Measurements from ENCODE around the gene HSPA1B.

HSPA1B gene
- long read RNA-seq, transcript HSPA1B-201 (1 exons, 2,521 nt) = major isoform, 14 of 15 reads
- long read RNA-seq, partial matches to known transcripts = 0 of 15 reads
- long read RNA-seq, other reads (novel, unspliced or antisense) = 1 of 15 reads

DNA sequence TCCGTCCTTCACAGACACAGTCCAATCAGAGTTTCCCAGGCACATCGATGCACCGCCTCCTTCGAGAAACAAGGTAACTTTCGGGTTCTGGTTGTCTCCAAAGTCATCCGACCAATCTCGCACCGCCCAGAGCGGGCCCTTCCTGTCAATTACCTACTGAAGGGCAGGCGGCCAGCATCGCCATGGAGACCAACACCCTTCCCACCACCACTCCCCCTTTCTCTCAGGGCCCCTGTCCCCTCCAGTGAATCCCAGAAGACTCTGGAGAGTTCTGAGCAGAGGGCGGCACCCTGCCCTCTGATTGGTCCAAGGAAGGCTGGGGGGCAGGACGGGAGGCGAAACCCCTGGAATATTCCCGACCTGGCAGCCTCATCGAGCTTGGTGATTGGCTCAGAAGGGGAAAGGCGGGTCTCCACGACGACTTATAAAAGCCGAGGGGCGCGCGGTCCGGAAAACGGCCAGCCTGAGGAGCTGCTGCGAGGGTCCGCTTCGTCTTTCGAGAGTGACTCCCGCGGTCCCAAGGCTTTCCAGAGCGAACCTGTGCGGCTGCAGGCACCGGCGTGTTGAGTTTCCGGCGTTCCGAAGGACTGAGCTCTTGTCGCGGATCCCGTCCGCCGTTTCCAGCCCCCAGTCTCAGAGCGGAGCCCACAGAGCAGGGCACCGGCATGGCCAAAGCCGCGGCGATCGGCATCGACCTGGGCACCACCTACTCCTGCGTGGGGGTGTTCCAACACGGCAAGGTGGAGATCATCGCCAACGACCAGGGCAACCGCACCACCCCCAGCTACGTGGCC lies at the start of gene HSPA1B:
Gene HSPA1B (plus strand): TSS at position 453 of the 794 bp plus-strand sequence. CDS start 213 bp downstream, at position 666.
- no peak for TF ChIP-seq SPI1 (IDR thresholded peaks at IDR 0.05; ENCODE audit: borderline replicate concordance, low read depth)
- TF ChIP-seq, protein P1, sequence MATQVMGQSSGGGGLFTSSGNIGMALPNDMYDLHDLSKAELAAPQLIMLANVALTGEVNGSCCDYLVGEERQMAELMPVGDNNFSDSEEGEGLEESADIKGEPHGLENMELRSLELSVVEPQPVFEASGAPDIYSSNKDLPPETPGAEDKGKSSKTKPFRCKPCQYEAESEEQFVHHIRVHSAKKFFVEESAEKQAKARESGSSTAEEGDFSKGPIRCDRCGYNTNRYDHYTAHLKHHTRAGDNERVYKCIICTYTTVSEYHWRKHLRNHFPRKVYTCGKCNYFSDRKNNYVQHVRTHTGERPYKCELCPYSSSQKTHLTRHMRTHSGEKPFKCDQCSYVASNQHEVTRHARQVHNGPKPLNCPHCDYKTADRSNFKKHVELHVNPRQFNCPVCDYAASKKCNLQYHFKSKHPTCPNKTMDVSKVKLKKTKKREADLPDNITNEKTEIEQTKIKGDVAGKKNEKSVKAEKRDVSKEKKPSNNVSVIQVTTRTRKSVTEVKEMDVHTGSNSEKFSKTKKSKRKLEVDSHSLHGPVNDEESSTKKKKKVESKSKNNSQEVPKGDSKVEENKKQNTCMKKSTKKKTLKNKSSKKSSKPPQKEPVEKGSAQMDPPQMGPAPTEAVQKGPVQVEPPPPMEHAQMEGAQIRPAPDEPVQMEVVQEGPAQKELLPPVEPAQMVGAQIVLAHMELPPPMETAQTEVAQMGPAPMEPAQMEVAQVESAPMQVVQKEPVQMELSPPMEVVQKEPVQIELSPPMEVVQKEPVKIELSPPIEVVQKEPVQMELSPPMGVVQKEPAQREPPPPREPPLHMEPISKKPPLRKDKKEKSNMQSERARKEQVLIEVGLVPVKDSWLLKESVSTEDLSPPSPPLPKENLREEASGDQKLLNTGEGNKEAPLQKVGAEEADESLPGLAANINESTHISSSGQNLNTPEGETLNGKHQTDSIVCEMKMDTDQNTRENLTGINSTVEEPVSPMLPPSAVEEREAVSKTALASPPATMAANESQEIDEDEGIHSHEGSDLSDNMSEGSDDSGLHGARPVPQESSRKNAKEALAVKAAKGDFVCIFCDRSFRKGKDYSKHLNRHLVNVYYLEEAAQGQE (IDR thresholded peaks at IDR 0.05; ENCODE audit: insufficient replicate concordance, low read depth) = peak; percentile 22
- no peak for TF ChIP-seq GABPA (IDR thresholded peaks at IDR 0.05; ENCODE audit: low read depth)
- TF ChIP-seq POLR2AphosphoS5 (IDR thresholded peaks at IDR 0.05; ENCODE audit: low read depth) = peak; percentile 92
- DNase-seq (ENCODE audit: low read depth in 1 of 2, low spot score in 1 of 2) = peak; percentile 98 to 99
- peak within 1 kb of the TSS; percentile 71 for H3K4me3 ChIP-seq (replicated peaks; ENCODE audit: insufficient read depth, low read length)
- peak within 1 kb of the TSS; percentile 87 for H3K27ac ChIP-seq (replicated peaks)
- H3K27me3 ChIP-seq (ENCODE audit: insufficient read depth, poor library complexity, severe bottlenecking) = no peaks in the 10 kb centered on the region

GRCh38 chr6:31778193-31778592 lies 49.3 kb upstream of the HSPA1B start:
- no peak for DNase-seq (ENCODE audit: low read depth in 1 of 2, low spot score in 1 of 2)
- no peak overlapping the region for H3K27ac ChIP-seq (replicated peaks)
- no peaks in the 10 kb centered on the region for H3K27me3 ChIP-seq (ENCODE audit: insufficient read depth, poor library complexity, severe bottlenecking)
- no peak overlapping the region for H3K4me3 ChIP-seq (replicated peaks; ENCODE audit: insufficient read depth, low read length)
- TF ChIP-seq GABPA (IDR thresholded peaks at IDR 0.05; ENCODE audit: low read depth) (no peak), CTCF (IDR thresholded peaks at IDR 0.05; ENCODE audit: insufficient read depth, low read length) (no peak), POLR2AphosphoS5 (IDR thresholded peaks at IDR 0.05; ENCODE audit: low read depth) (no peak), SPI1 (IDR thresholded peaks at IDR 0.05; ENCODE audit: borderline replicate concordance, low read depth) (no peak)
- TF ChIP-seq, protein P1 (IDR thresholded peaks at IDR 0.05; ENCODE audit: insufficient replicate concordance, low read depth) = no peak

DNA sequence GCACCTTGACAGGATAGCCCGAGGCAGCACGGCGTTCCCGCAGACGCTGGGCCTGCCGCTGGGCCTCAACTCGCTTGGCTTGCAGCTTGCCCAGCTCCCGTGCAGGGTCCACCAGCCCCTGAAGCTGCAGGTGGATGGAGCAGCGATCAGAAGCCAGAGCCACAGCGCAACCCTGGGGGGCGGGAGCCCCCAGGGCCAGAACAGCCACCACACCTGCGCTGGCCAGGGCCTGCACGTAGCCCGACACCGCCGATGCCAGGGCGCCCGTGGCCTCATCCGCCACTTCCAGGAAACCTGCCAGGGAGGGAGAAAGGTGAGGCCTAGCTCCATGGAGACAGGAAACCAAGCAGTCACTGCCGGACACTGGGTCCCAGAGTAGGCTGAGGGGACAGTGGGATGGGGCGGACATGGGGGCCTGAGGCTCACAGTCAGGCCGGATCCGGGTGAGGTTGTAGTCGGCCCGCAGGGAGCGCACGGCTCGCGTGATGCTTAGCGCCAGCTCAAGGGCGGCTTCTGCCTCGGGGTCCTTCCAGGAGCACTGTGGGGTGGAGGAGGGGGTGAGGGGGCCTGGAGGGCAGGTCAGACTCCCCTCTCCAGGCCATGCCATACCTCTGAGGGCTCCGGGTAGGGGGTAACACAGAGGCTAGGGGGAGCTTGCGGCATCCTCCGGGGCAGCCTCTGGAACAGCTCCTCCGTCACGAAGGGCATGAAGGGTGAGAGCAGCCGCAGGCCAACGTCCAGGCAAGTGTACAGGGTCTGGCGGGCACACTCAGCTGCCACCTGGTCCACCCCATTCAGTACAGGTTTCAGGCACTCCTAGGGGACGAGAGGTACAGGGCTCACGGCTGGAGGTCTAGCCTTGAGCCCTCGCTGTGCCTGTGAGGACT lies 48.3 kb upstream of the HSPA1B start:
- Histone ChIP-seq H3K27ac (replicated peaks) (no peak overlapping the region), H3K4me3 (replicated peaks; ENCODE audit: insufficient read depth, low read length) (no peak overlapping the region)
- TF ChIP-seq CTCF (IDR thresholded peaks at IDR 0.05; ENCODE audit: insufficient read depth, low read length) (no peak), SPI1 (IDR thresholded peaks at IDR 0.05; ENCODE audit: borderline replicate concordance, low read depth) (no peak), POLR2AphosphoS5 (IDR thresholded peaks at IDR 0.05; ENCODE audit: low read depth) (no peak), GABPA (IDR thresholded peaks at IDR 0.05; ENCODE audit: low read depth) (no peak)
- TF ChIP-seq, protein P1 (IDR thresholded peaks at IDR 0.05; ENCODE audit: insufficient replicate concordance, low read depth) = no peak

More for the DNA sequence above, 48.3 kb upstream of the HSPA1B start:
- H3K27me3 ChIP-seq (ENCODE audit: insufficient read depth, poor library complexity, severe bottlenecking) = no peaks in the 10 kb centered on the region
- no peak for DNase-seq (ENCODE audit: low read depth in 1 of 2, low spot score in 1 of 2)
